ENCODE measurements around the gene IQGAP3.

DNA sequence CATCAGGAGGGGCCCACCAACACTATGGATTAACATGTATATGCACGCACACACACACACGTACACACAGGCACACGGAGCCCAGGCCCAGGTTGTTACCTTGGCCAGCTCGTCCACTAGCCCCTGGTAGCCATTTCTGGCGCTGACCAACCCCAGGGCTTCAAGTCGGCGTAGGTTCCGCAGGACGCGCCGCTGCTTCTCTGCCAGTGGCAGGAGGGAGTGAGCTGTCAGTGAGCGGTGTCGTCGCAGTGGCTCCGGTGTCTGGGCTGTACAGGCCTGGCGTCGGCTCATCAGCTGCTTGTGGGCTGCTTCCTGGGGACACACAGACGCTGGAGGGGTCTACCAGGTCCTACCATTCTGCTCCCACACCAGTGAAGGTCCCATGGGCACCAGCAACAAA, 42.4 kb downstream of the IQGAP3 start:
- TF ChIP-seq CTCF (IDR thresholded peaks at IDR 0.05 in 8 of 11, conservative IDR thresholded peaks at IDR 0.05 in 3 of 11), result no peak
- TF ChIP-seq POLR2A (IDR thresholded peaks at IDR 0.05), result no peak
- no peak for TF ChIP-seq POLR2AphosphoS5 (IDR thresholded peaks at IDR 0.05)
